Measurements from ENCODE around the gene ARHGAP18.

Gene ARHGAP18

DNA sequence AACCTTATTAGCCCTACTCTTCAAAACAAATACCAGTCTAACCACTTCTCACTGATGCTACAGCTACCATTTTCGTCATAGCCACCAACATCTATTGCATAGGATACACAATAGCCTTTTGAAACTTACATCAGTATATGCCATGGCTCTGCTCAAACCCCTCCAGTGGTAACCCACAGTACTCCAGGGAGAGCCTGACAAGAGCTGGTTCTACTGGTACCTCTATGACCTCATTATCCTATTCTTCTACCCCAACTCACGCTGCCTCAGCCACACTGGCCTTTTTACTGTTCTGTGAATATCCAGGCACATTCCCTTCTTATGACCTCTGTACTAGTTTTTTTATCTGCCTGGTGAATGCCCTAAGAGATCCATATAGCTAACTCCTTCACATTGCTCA lies 157.6 kb downstream of the ARHGAP18 start:
- no peak overlapping the region for H3K4me3 ChIP-seq (ENCODE audit: low read length)
- no peak for TF ChIP-seq ZNF274 (IDR thresholded peaks at IDR 0.05; ENCODE audit: low read depth, low read length)

DNA sequence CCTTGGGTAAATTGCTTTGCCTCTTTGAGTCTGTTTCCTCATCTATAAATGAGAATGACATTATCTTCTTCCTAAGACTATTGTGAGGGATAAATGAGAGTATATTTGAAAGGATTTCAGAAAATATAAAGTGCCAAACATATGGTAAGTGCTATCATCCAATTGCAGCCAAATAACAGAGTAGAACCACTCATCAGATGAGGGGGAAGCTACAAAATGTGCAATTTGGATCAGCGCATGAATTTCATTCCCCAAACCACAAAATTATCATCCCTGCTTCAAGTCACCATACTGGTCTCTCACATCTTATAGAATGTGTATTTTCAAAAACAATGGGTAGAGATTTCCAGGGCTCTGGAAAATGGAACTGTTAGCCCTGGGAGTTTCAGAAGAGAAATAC lies 158.5 kb downstream of the ARHGAP18 start:
- TF ChIP-seq ZNF274 (IDR thresholded peaks at IDR 0.05; ENCODE audit: low read depth, low read length) = no peak
- no peak overlapping the region for H3K4me3 ChIP-seq (ENCODE audit: low read length)

DNA sequence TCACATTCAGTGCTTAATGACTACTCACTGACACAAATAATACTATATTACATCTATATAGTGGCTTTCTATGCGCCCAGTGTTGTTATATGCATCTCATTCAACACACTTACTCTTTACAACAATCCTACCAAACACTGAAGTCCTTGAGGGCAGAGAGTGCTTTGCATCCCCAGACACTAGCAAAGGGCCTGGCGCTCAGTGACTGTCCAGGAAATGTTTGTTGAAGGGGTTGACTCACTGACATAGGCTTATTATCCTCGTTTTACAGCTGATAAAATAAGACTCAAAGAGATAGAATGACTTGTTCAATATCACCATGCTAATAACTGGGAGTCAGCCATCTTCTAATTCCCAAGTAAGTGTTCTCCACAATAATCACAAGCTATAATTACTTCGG lies 163.3 kb downstream of the ARHGAP18 start:
- no peak for TF ChIP-seq ZNF274 (IDR thresholded peaks at IDR 0.05; ENCODE audit: low read depth, low read length)
- no peak overlapping the region for H3K4me3 ChIP-seq (ENCODE audit: low read length)

DNA sequence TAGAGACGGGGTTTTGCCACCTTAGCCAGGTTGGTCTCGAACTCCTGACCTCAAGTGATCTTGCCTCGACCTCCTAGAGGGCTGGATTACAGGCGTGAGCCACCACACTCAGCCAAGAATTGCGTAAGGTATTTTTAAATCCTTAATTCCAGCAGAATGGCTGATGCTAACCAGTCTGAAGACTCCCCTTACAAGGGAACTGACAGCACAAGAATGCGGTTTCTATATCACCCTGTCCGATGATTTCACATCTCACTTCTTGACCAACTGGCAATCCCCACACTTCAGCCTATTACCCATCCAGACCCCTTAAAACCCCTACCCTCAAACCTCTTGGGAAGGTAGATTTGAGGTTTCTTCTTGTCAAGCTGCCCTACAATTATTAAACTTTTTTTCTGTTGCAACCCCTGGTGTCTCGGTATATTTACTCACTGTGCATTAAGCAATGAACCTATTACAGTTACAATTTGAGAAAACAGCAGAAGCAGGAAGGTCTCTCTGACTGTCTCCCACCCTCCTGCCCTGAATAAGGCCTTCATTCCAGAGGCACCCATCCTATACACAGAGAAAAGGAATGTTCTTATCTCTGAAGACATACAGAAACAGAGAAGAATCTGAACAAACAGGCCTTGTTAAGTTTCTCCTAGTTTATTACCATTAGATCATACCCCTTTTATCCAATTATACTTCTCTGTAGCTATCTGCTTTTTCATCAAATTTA lies 164.9 kb downstream of the ARHGAP18 start:
- H3K4me3 ChIP-seq (ENCODE audit: low read length) = no peak overlapping the region
- TF ChIP-seq ZNF274 (IDR thresholded peaks at IDR 0.05; ENCODE audit: low read depth, low read length) = no peak

DNA sequence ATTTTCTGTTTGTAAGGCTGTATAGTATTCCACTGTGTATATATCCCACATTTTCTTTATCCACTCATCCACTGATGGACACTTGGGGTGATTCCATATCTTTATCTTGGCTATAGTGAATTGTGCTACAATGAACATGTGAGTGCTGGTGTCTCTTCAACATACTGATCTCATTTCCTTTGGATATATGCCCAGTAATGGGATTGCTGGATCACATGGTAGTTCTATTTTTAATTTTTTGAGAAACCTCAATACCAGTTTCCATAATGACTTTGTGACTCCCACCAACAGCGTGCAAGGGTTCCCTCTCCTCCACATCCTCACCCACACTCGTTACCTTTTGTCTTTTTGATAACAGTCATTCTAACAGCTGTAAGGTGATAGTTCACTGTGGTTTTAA lies 166.0 kb downstream of the ARHGAP18 start:
- H3K4me3 ChIP-seq (ENCODE audit: low read length) = no peak overlapping the region
- no peak for TF ChIP-seq ZNF274 (IDR thresholded peaks at IDR 0.05; ENCODE audit: low read depth, low read length)

DNA sequence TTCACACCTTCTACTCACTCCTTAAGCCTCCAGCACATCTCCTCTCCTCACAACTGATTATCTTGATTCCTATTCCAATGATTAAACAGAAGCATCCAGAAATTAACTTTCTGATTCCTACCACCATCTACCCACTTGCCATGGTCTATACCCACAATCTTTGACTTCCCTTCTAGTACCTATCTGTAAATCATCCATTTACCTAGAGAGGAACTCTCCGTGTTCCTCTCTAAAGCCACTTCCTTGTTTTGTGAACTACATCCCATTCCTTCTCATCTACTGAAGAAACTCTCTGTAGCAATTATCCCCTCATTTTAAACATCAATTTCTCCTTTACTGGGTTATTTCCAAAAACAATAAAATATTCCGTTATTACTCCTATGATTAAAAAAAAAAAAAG lies 167.3 kb downstream of the ARHGAP18 start:
- H3K4me3 ChIP-seq (ENCODE audit: low read length) = no peak overlapping the region
- TF ChIP-seq ZNF274 (IDR thresholded peaks at IDR 0.05; ENCODE audit: low read depth, low read length) = no peak

DNA sequence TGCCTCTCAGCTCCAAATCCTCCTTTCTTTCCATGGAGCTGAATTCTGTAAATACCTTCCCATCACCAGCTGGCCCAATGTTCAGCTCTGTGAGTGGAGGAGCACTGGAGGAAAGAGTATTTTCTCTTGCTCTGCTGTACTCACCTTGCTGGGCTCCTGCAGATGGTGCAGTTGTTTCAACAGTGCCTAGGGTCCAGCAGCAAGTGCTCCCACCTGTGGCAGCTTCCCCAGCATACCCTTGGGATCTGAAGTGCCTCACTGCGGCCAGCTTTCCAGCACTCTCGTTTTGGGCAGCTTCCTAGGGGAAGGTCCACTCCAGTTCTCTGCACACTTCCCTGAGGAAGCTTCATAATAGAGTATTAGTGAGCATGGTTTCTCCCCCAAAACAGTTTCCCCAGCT lies 170.9 kb downstream of the ARHGAP18 start:
- no peak for TF ChIP-seq ZNF274 (IDR thresholded peaks at IDR 0.05; ENCODE audit: low read depth, low read length)
- H3K4me3 ChIP-seq (ENCODE audit: low read length) = no peak overlapping the region

DNA sequence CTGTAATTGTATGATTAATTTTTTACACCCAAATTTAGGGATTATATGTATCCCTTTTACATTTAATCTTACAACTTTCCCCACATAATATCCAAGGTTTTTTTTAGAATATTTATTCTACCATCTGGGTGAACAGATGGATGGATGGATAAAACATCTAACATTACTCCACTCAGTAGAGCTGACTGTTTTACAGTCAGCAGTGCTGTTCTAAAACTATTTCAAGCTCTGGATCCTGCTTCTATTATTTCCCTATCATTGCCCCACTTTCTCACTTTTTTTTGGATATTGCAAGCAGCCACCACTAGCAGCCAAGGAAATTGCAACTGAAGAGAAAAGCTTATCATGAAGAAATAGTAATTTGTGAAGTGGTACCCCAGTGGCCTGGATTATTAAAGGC lies 173.7 kb downstream of the ARHGAP18 start:
- no peak overlapping the region for H3K4me3 ChIP-seq (ENCODE audit: low read length)
- TF ChIP-seq ZNF274 (IDR thresholded peaks at IDR 0.05; ENCODE audit: low read depth, low read length) = no peak

DNA sequence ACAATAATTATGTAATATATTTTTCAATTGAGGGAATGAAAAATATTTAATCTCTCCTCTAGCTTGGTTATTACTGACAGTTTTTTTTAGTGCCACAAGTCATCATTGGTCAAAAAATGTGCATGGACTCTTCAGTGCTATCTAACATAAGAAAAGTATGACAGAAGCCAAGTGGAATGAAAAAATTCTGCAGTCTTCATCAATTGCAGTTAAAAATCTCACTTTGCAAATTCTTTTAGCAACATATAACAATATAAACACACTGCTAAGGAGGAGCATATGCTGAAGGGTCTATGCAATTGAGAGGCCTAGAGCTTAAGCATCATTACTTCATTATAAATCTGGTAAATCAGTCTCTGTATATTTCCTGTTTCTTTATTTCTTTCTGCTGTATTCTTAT lies 175.1 kb downstream of the ARHGAP18 start:
- no peak overlapping the region for H3K4me3 ChIP-seq (ENCODE audit: low read length)
- no peak for TF ChIP-seq ZNF274 (IDR thresholded peaks at IDR 0.05; ENCODE audit: low read depth, low read length)
